GM23338 (cell line): ENCODE results near the gene ZNF337. TPM values are rescaled to one million over a fixed set of nuclear protein-coding genes. Genes with fewer than 3 reads are reported as not detected.

Source experiments
- ATAC-seq: fragments of 200-7000 bp; cut with Tn5 transposase; 3 replicates; pipeline ENCODE4 v1.9.1; 2020
- DNase-seq: peaks from one replicate; pipeline ENCODE4 v3.0.0-alpha.2; 2015; ENCODE audit warnings: low spot score
- H2AFZ ChIP-seq: fragments of 200-600 bp; sonication (generic); 2 replicates; pipeline ENCODE4 v1.8.0; 2016; ENCODE audit warnings: antibody characterized with exemption, mild to moderate bottlenecking, moderate library complexity
- H3F3A ChIP-seq: fragments of 200-600 bp; sonication (generic); replicated peaks from 2 replicates; pipeline ENCODE4 v1.8.0; 2017; ENCODE audit warnings: antibody characterized with exemption, mixed run types, low read depth
- H3K27ac ChIP-seq: fragments of 200-600 bp; sonication (generic); 2 replicates; pipeline ENCODE4 v1.6.1; 2016; ENCODE audit warnings: low read depth
- H3K27me3 ChIP-seq: fragments of 200-600 bp; sonication (generic); 2 replicates; pipeline ENCODE4 v1.8.0; 2016; ENCODE audit warnings: mild to moderate bottlenecking, mixed run types, moderate library complexity; ENCODE audit not compliant: insufficient read depth
- H3K36me3 ChIP-seq: fragments of 200-600 bp; sonication (generic); 2 replicates; pipeline ENCODE4 v1.8.0; 2016; ENCODE audit warnings: mild to moderate bottlenecking; ENCODE audit not compliant: insufficient read depth
- H3K4me1 ChIP-seq: fragments of 200-600 bp; sonication (generic); 2 replicates; pipeline ENCODE4 v1.8.0; 2016; ENCODE audit warnings: mild to moderate bottlenecking, moderate library complexity; ENCODE audit not compliant: insufficient read depth
- H3K4me2 ChIP-seq: fragments of 200-600 bp; sonication (generic); 2 replicates; pipeline ENCODE4 v1.7.1; 2017; ENCODE audit warnings: mixed run types
- H3K4me3 ChIP-seq: fragments of 200-600 bp; sonication (generic); 2 replicates; pipeline ENCODE4 v1.6.1; 2016; ENCODE audit warnings: mixed run types
- H3K79me2 ChIP-seq: fragments of 200-600 bp; sonication (generic); replicated peaks from 2 replicates; pipeline ENCODE4 v1.8.0; 2017; ENCODE audit warnings: mild to moderate bottlenecking; ENCODE audit not compliant: insufficient read depth
- H3K9me2 ChIP-seq: fragments of 200-600 bp; sonication (generic); 2 replicates; pipeline ENCODE4 v1.8.0; 2017; ENCODE audit not compliant: insufficient read depth
- H4K20me1 ChIP-seq: fragments of 200-600 bp; sonication (generic); replicated peaks from 2 replicates; pipeline ENCODE4 v1.8.0; 2017; ENCODE audit warnings: mild to moderate bottlenecking; ENCODE audit not compliant: insufficient read depth
- H3K27ac Mint-ChIP-seq: 2 replicates; pipeline ENCODE4 v1.8.0; 2020; ENCODE audit warnings: inconsistent platforms, mild to moderate bottlenecking, moderate library complexity, mixed read lengths
- H3K27me3 Mint-ChIP-seq: 3 replicates; pipeline ENCODE4 v1.8.0; 2022; ENCODE audit warnings: low read depth, mild to moderate bottlenecking, moderate library complexity, mixed read lengths, inconsistent platforms; ENCODE audit not compliant: insufficient read depth, poor library complexity
- H3K36me3 Mint-ChIP-seq: 3 replicates; pipeline ENCODE4 v1.8.0; 2021; ENCODE audit warnings: low read depth, mild to moderate bottlenecking, inconsistent platforms, moderate library complexity, mixed read lengths
- H3K4me1 Mint-ChIP-seq: 3 replicates; pipeline ENCODE4 v1.8.0; 2020; ENCODE audit warnings: mild to moderate bottlenecking, inconsistent platforms, mixed read lengths
- H3K4me3 Mint-ChIP-seq: 3 replicates; pipeline ENCODE4 v1.8.0; 2021; ENCODE audit warnings: moderate library complexity, mild to moderate bottlenecking, inconsistent platforms, mixed read lengths
- H3K9me3 Mint-ChIP-seq: 3 replicates; pipeline ENCODE4 v1.8.0; 2020; ENCODE audit warnings: moderate library complexity, mild to moderate bottlenecking, inconsistent platforms, mixed read lengths
- CREB1 ChIP-seq: fragments of 250-450 bp; sonication (Bioruptor Pico); IDR thresholded peaks from 2 replicates; pipeline ENCODE4 v1.5.0; 2020; ENCODE audit warnings: low read depth, mild to moderate bottlenecking, moderate library complexity
- EZH2 ChIP-seq: fragments of 200-600 bp; sonication (generic); IDR thresholded peaks from one replicate; pipeline ENCODE4 v1.8.0; 2017; ENCODE audit warnings: antibody characterized with exemption, mild to moderate bottlenecking, low read depth; ENCODE audit not compliant: unreplicated experiment
- EZH2phosphoT487 ChIP-seq: fragments of 200-600 bp; sonication (generic); IDR thresholded peaks from one replicate; pipeline ENCODE4 v1.8.1; 2018; ENCODE audit warnings: antibody characterized with exemption; ENCODE audit not compliant: unreplicated experiment
- JUNB ChIP-seq: IDR thresholded peaks from one replicate; pipeline ENCODE4 v1.6.1; 2016; ENCODE audit warnings: antibody characterized with exemption; ENCODE audit not compliant: unreplicated experiment
- POLR2AphosphoS5 ChIP-seq: IDR thresholded peaks from 2 replicates; pipeline ENCODE4 v1.6.1; 2016; ENCODE audit warnings: antibody characterized with exemption, low read depth
- STAT1 ChIP-seq: IDR thresholded peaks from one replicate; pipeline ENCODE4 v1.6.1; 2016; ENCODE audit warnings: antibody characterized with exemption; ENCODE audit not compliant: unreplicated experiment
- ZNF114 ChIP-seq: fragments of 250-450 bp; sonication (Bioruptor Pico); IDR thresholded peaks from 2 replicates; pipeline ENCODE4 v1.5.0; 2020; ENCODE audit warnings: mild to moderate bottlenecking, moderate library complexity
- ZNF331 ChIP-seq: fragments of 250-450 bp; sonication (Bioruptor Pico); IDR thresholded peaks from 2 replicates; pipeline ENCODE4 v1.5.0; 2020; ENCODE audit warnings: low read depth, mild to moderate bottlenecking, moderate library complexity
- ZNF462 ChIP-seq: fragments of 250-450 bp; sonication (Bioruptor Pico); IDR thresholded peaks from 2 replicates; pipeline ENCODE4 v1.5.0; 2020; ENCODE audit warnings: mild to moderate bottlenecking, moderate library complexity
- polyA plus RNA-seq: library from polyadenylated mRNA; unstranded; fragments of >200 nt; fragmentation: Nextera tagmentation; extraction: Ambion mirVana; gene quantifications from 2 replicates; pipeline ENCODE4 v1.2.1, GENCODE V29; 2016
- total RNA-seq: library from RNA; depleted of rRNA; stranded (reverse); fragments of >200 nt; shearing (Covaris generic); gene quantifications from 2 replicates; pipeline ENCODE4 v1.2.3, GENCODE V29; 2014
- TF ChIP-seq, protein P1 (sequence below): IDR thresholded peaks from 2 replicates; pipeline ENCODE4 v1.6.1; 2016; ENCODE audit warnings: antibody characterized with exemption

ZNF337 gene
- total and polyA plus RNA-seq, 2 experiments from 2014 or later: 2.1 to 6.3 TPM

- TF ChIP-seq, protein P1, sequence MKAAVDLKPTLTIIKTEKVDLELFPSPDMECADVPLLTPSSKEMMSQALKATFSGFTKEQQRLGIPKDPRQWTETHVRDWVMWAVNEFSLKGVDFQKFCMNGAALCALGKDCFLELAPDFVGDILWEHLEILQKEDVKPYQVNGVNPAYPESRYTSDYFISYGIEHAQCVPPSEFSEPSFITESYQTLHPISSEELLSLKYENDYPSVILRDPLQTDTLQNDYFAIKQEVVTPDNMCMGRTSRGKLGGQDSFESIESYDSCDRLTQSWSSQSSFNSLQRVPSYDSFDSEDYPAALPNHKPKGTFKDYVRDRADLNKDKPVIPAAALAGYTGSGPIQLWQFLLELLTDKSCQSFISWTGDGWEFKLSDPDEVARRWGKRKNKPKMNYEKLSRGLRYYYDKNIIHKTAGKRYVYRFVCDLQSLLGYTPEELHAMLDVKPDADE: no peak
- TF ChIP-seq CREB1 (no peak), ZNF331 (CRISPR knock-in tag) (no peak), STAT1 (no peak), ZNF462 (CRISPR knock-in tag) (no peak), ZNF114 (no peak), EZH2phosphoT487 (no peak), JUNB (no peak), POLR2AphosphoS5 (no peak)
These were observed 49.1 kb upstream of the ZNF337 start (continued) for GRCh38 chr20:25745738-25746137.

DNA sequence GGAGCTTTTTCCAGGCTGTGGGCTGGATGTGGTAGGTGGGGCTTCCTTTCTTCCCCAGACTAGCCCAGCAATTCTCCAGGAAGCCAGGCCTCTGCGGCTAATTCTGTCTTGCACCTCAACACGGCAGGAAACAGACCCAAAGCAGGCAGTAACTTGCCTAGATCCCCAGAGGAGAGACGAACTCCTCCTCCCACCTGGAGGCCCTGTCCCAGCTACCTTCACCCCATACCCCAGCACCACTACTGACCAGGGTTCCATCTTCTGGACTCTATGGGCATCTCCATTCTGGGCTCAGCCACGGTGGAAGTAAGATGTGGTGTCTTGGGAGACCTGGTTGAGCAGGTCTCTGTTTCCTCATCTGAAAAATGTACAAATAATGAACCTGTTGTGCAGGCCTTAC lies 48.4 kb upstream of the ZNF337 start:
- H3K9me2 ChIP-seq: peaks cover 12% of the 10 kb centered on the region
- Mint-ChIP-seq H3K27ac (no peak overlapping the region), H3K27me3 (peaks cover under 1% of the 10 kb centered on the region), H3K4me3 (no peak overlapping the region), H3K4me1 (peaks cover 3% of the 10 kb centered on the region; the same call in 1 of the 3 replicates), H3K36me3 (no peaks in the 10 kb centered on the region), H3K9me3 (no peaks in the 10 kb centered on the region)
- no peak overlapping the region for H3K27ac ChIP-seq
- no peak overlapping the region for H3K4me3 ChIP-seq
- H2AFZ ChIP-seq: no peak overlapping the region
- H3K27me3 ChIP-seq: no peaks in the 10 kb centered on the region
- no peaks in the 10 kb centered on the region for H3F3A ChIP-seq
- ATAC-seq: no peak
- no peak for DNase-seq
- no peaks in the 10 kb centered on the region for H3K79me2 ChIP-seq
- H3K4me1 ChIP-seq: no peaks in the 10 kb centered on the region
- H4K20me1 ChIP-seq: no peaks in the 10 kb centered on the region
- H3K36me3 ChIP-seq: no peaks in the 10 kb centered on the region
- no peak overlapping the region for H3K4me2 ChIP-seq
- TF ChIP-seq CREB1: no peak
- no peak for TF ChIP-seq JUNB
- no peak for TF ChIP-seq STAT1
- no peak for TF ChIP-seq POLR2AphosphoS5
- TF ChIP-seq EZH2: no peak
- TF ChIP-seq ZNF462 (CRISPR knock-in tag): no peak
